Dedifferentiated amniotic fluid mesenchymal stem cell (primary cell): ENCODE data around the gene TFG.
A peak's percentile ranks its signal among the peaks of the same experiment; 100 is the strongest.

Experiments used
- DNase-seq: peaks from one replicate; pipeline ENCODE4 v3.0.0-alpha.2; 2016; ENCODE audit errors: extremely low spot score

Gene TFG

DNA sequence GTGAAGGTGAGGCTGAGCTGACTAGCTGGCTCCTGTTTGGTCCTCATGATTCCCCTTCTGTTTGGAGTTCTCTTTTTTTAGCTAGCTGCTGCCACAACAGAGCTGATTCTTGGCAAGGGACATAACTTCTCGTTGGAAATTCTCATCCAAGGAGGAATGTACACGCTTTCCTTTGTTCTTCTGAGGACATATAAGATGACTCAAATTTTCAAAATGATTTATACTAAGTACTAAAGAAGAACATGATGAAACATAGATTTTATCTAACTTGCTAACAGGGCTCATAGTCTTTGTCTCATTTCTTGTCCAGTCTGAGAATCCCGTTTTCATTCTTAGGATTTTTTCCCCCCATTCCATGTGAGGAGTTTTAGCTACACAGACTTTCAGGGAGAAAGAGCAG lies 2.9 kb upstream of the TFG start:
- no peak for DNase-seq

DNA sequence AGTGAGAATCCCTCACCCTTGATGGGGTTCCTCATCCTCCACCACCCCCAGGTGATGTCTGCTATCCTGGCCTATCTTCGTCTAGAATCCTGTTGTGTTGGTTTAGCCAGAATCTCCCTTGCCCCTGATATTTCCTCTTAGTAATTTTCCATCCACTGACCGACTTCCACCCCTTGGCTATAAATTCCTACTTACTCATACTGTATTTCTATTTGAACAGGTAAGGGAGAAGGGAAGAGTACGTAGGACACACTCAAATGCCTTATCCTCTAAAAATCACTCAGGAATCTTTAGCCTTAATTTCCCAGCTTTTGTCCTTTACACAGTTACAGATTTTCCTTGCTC lies 678 bp upstream of the TFG start:
- no peak for DNase-seq

DNA sequence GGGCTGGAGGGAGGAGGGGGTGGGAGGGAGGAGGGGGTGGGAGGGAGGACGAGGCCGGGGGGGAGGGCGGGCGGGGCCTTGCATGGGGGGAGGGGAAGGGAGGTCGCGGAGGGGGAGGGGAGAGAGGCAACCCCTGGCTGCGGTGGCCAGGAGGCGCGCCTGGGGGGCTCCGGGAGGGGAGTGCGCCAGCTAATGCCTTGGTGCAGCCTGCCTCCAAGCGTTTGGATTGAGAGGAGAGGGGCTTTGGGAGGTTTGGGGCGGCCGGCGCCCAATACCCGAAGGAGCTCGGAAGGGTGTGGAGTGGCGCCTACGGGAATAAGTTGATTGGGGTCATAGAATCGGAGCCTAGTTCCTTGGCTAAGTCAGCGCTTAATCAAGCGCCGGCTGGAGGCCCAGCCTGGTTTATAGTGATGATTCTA lies 557 bp downstream of the TFG start:
- DNase-seq: no peak

DNA sequence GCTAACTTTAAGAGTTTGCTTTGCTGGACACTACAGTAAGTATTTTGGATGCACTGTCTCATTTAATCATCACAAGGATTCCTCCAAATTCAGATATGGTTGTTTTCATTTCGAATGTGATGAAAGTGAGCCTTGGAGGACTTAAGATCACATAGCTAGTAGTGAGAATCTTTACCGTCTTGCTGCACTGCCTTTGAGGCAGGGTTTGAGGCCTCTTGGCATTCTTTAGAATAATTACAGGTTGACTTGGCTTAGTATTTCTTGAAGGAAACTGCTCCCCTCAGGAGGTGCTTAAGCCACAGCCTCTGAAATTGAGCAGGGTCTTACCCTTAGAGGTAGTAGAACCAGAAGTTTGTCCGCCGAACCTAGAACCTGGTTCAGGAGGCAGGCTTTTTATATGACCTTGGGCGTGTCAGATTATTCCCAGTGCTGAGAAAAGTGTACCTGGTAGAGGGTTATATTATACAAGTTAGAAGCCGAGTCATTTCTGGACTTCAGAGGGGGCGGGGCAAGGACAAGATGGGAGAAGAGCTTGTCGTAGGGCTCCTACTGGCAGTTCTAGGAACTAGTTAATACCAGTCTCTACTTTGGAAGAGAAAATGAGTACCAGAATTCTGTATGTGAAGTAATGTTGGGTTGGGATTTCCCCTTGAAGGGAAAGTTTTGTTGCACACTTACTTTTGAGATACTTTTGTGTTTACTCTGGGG lies 1.1 kb downstream of the TFG start:
- DNase-seq: peak; percentile 69

DNA sequence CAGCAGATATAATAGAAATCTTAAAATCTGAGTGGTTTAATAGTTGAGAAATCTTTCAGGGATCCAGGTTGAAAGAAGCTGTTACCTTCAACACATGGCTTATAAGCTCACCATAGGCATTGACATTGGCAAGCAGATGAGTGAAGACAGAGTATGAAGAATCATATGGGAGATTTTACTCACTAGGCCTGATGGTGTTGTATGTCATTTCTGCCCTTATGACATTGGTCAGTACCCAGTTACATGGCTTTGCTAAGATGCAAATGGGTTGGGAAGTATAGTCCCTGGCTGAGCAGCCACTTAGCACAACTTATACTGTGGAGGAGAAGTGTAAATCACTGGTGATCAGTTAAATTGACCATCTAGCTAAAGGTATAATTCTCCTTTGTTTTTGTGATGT lies 5.9 kb downstream of the TFG start:
- DNase-seq: no peak

DNA sequence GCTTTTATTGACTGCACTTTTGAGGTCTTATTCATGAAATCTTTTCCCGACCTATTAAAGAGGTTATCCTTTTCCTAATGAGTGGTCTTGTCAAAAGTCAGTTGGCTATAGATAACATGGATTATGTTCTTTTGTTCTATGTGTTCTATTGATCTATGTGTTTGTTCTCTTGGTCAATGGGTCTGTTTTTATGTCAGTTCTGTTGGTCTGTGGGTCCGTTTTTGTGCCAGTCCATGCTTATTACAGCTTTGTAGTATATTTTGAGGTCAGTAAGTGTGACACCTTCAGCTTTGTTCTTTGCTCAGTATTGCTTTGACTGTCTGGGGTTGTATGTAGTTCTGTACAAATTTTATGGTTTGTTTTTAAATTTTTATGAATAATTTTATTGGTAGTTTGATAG lies 7.8 kb downstream of the TFG start:
- DNase-seq: no peak

DNA sequence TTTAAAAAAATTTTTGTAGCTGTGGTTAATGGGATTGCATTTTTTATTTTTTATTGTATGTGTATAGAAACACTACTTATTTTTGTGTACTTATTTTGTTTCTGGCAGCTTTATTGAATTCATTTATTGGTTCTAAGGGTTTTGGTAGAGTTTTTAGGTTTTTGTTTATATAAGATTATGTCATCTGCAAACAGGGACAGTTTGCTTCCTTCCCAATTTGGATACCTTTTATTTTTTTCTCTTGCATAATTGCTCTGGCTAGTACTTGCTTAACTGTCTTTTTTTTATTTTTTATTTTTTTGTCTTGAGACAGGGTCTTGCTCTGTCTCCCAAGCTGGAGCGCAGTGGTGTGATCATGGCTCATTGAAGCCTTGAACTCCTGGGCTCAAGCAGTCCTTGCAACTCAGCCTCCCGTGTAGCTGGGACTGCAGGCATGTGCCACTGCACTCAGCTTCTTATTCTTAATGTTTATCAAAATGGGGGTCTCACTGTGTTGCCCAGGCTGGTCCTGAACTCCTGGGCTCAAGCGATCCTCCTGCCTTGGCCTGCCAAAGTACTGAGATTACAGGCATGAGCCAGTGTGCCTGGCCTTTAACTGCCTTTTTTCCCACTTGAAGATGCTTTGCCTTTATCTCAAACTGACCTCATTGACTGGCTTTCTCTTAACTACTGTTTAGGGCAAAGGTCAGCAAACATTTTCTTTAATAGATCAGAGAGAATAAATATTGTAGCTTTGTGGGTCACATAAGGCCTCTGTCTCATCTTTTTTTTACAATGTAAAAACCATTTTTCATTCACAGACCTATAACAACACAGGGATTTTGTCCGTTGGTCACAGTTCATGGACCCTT lies 8.6 kb downstream of the TFG start:
- no peak for DNase-seq

DNA sequence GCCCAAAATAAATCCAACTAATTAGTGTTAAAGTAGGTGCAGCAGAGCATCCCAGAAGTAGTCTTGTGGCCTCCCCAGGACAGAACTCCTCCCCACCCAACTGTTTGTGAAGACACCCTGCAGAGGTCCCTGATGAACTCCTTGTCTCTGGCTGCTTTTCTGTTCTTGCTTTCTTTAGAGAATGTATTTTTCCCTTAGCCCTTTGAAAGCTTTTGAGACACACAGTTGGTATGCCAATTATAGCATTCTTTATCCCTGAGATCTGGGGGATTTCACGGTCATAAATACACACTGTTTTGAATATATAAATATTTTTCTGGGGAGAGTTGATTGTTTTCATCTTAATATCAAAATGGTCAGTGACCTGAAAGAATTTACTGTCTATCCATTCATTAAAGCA lies 9.8 kb downstream of the TFG start:
- DNase-seq: no peak

DNA sequence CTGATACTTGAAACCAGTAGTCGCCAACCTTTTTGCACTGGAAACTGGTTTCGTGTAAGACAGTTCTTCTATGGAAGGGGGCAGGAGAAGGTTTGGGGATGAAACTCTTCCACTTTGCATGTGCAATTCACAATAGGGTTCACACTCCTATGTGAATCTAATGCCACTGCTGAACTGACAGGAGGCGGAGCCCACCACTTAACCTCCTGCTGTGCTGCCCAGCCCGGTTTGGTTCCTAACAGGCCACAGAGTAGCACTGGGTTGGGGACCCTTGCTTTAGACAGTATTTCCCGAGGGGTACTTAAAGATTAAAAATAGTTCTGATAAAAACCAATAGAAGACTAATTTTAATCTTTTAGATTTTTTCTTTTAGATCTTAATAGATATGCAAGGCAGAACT lies 11.1 kb downstream of the TFG start:
- no peak for DNase-seq

DNA sequence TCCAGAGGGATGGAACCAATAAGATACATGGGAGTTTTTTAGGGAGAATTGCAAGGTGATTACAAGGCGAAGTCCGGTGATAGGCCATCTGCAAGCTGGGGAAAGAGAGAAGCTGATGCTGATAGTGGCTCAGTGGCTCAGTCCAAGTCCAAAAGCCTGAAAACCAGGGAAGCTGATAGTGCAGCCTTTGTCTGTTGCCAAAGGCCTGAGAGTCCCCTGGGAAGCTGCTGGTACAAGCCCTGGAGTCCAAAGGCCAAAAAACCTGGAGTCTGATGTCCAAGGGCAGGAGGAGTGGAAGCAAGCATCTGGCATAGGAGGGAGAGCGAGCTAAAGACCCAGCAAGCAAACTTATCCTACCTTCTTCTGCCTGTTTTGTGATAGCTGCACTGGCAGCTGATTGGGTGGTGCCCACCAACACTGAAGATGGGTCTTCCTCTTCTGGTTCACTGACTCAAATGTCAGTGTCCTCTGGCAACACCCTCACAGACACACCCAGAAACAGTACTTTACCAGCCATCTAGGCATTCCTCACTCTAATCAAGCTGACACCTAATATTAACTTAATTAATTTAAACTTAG lies 16.7 kb downstream of the TFG start:
- DNase-seq: no peak

DNA sequence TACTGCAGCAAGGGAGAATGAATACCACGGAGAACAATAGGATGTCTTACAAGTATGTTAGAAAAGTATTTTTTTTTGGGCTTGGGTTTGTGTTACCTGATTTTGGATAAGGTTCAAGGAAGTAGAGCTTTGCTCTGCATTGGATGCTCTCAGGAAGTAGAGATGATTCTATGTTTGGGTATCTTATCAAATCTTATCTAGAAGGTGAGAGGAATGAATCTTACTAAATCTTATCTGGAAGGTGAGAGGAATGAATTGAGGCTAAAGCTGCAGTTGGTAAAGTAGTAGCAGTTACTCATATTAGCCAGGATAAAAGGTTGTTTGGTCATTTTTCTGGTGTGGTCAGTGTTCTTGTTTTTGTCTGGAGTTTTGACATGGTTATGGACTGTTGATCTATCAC lies 17.4 kb downstream of the TFG start:
- no peak for DNase-seq

DNA sequence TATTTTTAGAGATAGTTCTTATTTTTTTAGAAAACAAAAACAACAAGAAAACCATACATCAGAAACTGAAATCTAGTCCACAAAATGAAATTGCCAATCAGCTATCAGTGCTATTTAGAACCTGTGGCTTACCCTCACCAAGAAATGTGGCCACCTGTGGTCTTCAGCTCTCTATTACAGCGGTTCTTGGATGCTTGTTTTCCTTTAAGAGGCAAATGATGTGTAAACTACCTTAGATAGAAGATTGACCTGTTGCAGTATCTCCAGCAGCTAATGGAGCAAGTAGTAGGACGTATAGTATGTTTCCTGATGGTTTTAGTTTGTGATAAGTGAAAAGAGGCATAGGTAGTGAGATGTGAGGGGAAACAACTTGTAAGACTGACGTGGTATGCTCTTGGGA lies 21.2 kb downstream of the TFG start:
- DNase-seq: no peak

DNA sequence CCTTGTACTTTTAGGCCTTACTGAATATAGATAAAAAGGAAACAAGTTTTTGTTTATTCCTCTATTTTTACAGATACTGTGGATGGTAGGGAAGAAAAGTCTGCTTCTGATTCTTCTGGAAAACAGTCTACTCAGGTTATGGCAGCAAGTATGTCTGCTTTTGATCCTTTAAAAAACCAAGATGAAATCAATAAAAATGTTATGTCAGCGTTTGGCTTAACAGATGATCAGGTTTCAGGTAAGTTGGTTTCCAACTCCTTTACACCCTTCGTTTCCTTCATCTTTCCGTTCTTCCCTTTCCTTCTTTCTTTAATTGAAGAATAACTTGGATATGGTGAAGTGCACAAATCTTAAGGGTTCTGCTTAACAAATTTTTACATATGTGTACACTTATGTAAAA lies 23.1 kb downstream of the TFG start:
- no peak for DNase-seq

DNA sequence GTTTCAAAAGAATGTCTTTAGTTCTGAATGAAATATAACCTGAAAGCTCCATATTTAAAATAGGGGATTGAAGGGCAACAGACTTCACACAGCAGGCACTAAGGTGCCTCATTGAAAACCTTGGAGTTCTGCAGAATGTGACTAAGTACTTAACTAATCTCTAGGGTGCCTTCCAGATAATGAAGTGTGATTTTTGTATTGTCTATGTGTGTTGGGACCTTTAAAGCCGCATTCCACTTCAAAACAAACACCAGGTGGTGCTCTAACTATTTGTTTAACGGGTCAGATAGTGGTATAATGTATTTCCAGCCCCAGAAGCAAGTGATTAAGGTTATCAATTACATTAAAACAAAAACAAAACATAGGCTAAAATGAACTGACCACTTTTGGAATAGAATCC lies 28.0 kb downstream of the TFG start:
- no peak for DNase-seq

DNA sequence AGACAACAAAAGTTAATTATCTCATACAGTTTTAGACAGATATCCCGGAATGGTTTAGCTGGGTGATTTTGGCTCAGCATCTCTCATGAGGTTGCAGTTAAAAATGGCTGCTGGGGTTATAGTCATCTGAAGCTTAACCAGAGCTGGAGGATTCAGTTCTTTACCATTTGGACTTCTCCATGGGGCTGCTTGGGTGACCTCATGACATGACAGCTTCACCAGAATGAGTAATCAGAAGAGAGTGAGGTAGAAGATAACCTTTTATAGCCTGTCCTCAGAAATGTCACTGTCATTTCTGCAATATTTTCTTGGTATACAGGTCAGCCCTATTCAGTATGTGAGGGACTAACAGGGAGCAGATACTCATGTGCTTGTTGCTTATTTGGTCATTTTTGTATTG lies 30.9 kb downstream of the TFG start:
- DNase-seq: no peak

DNA sequence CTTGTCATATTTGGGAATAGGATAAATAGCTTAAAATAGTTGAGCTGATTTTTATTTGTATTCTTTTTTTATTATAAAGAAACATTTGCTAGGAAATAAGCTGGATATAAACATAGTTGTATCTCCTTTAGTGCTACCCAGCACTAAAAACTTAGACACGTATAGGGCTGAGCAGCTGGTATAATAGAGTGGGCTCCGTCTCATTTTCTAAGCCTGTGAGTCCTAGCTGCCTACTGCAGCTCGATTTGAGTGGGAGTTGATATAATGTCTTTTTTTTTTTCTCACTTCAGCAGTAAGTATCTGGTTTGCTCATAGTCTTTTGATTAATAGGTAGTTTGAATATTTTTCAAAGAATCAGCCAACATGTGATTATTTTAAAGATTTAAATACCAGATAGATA lies 34.2 kb downstream of the TFG start:
- DNase-seq: no peak

DNA sequence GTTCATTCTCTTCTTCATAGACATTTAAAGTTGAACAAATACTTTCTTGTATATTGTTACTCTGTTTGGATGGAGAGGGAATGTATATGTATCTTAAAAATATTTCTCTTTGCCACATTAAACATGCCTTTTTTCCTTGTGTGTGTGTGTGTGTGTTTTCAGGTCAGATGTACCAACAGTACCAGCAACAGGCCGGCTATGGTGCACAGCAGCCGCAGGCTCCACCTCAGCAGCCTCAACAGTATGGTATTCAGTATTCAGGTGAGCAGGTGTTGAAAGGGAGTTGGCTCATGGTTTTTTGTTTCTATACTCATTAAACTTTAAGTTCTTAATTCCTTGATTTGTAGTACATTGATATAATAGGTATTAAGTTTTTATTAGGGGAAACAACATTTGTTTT lies 35.4 kb downstream of the TFG start:
- no peak for DNase-seq

DNA sequence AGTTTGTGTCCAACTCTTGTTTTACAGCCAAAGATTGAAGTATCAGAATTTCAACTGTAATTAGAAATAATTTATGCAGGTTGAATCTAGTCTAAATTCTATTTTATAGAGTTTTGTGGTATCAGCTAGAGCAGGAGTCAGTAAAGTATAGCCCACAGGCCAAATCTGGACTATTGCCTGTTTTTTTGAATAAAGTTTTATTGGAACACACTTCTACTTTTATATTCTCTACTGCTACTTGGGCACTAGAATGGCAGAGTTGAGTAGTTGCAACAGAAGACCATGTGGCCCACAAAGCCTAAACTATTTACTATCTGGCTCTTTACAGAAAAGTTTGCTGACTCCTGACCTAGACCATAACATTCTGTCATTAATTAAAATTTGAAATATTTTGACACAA lies 36.3 kb downstream of the TFG start:
- no peak for DNase-seq

DNA sequence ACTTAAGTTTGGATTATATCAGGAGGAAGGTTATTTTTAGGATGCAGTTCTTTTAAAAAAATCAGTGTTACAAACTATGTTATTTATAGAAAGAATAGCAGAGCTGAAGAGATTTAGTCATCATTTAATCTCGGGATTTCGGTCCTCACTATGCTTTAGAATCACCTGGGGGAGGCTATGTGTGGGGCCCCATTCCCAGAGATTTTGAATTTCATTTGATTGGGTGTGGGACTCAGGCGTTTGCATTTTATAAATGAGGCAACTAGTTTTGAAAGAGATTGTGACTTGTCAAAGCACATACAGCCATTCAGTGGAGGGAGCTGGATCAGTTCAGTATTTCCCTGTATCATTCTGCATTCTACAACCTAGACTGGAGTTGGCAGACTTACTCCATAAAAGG lies 36.8 kb downstream of the TFG start:
- DNase-seq: no peak

DNA sequence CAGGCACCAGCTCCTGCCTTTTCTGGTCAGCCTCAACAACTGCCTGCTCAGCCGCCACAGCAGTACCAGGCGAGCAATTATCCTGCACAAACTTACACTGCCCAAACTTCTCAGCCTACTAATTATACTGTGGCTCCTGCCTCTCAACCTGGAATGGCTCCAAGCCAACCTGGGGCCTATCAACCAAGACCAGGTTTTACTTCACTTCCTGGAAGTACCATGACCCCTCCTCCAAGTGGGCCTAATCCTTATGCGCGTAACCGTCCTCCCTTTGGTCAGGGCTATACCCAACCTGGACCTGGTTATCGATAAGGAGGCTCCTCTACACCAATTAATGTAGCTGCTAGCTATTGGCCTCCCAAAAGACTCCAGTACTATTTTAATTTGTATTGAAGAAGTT lies 38.9 kb downstream of the TFG start:
- DNase-seq: no peak

DNA sequence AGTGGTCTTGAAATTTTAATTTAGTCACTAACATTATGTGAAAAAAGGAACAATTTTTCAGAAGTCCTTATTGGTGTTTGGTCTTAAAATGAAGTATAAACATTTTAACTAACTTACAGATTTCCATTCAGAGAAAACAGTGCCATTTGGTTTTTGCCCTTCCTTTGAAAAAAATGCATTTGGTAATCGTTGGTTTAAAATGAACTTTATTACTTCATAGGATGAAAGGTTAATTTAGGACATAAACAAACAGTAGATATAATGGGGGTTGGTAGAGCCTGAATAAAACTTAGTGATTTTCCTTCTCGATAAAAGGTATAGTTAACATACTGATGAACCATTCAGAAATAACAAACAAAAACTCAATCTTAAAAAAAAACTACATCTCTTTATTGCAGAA lies 39.7 kb downstream of the TFG start:
- no peak for DNase-seq

DNA sequence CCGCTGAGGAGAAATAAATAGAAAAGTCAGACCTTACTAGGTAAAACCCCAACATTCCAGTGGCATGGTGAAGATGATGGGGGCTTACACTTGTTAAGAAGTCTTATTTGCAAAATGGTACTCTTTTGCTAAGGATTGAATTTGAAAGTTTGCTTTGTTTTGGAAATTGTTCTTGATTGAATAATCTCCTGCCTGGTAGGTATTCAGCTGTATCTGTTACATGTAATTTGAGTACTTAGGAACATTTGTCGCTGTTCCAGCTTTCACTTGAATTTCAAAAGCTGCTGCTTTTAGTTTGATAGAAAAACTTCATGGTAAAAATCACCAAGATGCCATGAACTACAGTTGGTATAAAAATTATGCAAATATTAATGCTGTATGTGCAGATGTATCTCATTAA lies 44.6 kb downstream of the TFG start:
- DNase-seq: peak; percentile 44

DNA sequence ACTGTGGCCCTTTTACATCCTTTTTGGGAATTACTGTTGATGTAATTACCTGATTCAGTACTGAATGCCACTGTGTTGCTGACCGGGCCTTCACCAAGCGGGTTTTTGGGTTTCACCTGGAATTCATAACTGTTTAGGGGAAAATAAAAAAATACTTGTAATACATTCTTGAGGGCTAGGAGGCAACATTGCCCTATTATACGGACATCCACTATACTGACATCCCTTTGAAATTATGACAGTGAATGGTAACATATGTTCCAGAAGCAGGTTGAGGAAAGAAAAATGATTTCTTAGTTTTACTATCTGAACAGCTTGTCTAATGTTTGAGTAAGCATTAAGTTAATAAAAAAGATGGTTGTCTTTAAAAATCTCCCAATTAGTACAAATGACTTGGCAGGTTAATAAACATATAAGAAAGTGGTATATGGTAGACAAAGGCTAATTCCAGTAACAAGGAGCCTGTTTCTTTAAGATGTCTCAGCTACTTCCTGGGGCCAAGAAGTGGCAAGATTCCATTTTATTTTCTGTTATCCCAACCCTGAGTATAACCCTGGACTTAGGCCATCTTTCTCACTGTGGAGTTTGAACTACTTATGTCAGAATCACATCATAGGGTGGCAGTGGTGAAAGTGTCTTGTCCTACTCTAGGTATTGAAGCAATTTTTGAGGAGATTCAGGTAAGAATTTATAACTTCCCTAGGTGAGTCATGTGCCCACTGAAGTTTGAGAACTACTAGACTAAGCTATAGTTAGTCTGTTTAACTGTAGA lies 45.5 kb downstream of the TFG start:
- DNase-seq: no peak
